SU-DHL-6 (cell line): ENCODE results near the gene UBAC2.

Source experiments
- H2AFZ ChIP-seq: fragments of 200-600 bp; sonication (generic); 2 replicates; pipeline ENCODE4 v1.6.1; 2014; ENCODE audit warnings: low read depth, mild to moderate bottlenecking, moderate library complexity, mixed read lengths, antibody characterized with exemption, low read length; ENCODE audit not compliant: severe bottlenecking
- H3F3A ChIP-seq: fragments of 200-600 bp; shearing (Covaris generic); 2 replicates; pipeline ENCODE4 v1.6.0; 2016; ENCODE audit warnings: antibody characterized with exemption, mild to moderate bottlenecking; ENCODE audit not compliant: insufficient read depth
- H3K27ac ChIP-seq: fragments of 200-600 bp; sonication (generic); 2 replicates; pipeline ENCODE4 v1.5.1; 2016; ENCODE audit warnings: low read depth, mild to moderate bottlenecking, low read length, moderate library complexity, mixed read lengths
- H3K27me3 ChIP-seq: fragments of 200-600 bp; sonication (generic), shearing (Covaris generic); 2 replicates; pipeline ENCODE4 v1.6.0; 2014; ENCODE audit warnings: mild to moderate bottlenecking, low read length
- H3K36me3 ChIP-seq: fragments of 200-600 bp; sonication (generic); 2 replicates; pipeline ENCODE4 v1.6.1; 2014; ENCODE audit warnings: mild to moderate bottlenecking, low read length, mixed read lengths
- H3K4me2 ChIP-seq: fragments of 300-600, 200-600 bp; shearing (Covaris generic), sonication (generic); 2 replicates; pipeline ENCODE4 v1.6.0; 2014; ENCODE audit warnings: low read length, low read depth, mild to moderate bottlenecking; ENCODE audit not compliant: poor library complexity, severe bottlenecking
- H3K4me3 ChIP-seq: fragments of 200-600 bp; sonication (generic); 2 replicates; pipeline ENCODE4 v1.5.1; 2014; ENCODE audit warnings: antibody characterized with exemption, low read length, mild to moderate bottlenecking, mixed read lengths; ENCODE audit not compliant: insufficient read depth, poor library complexity, severe bottlenecking
- H3K79me2 ChIP-seq: fragments of 200-600 bp; sonication (generic); 2 replicates; pipeline ENCODE4 v1.6.1; 2014; ENCODE audit warnings: mild to moderate bottlenecking, low read length, moderate library complexity; ENCODE audit not compliant: insufficient read depth
- H3K9ac ChIP-seq: fragments of 200-600 bp; sonication (generic); 2 replicates; pipeline ENCODE4 v1.7.0; 2014; ENCODE audit warnings: mild to moderate bottlenecking, low read length
- H3K9me2 ChIP-seq: fragments of 200-600 bp; sonication (generic); replicated peaks from 2 replicates; pipeline ENCODE4 v1.6.1; 2014; ENCODE audit warnings: low read length; ENCODE audit not compliant: insufficient read depth
- H3K9me3 ChIP-seq: fragments of 200-600 bp; sonication (generic); 2 replicates; pipeline ENCODE4 v1.6.1; 2014; ENCODE audit warnings: low read length, mixed read lengths; ENCODE audit not compliant: insufficient read depth
- H4K20me1 ChIP-seq: fragments of 200-600 bp; sonication (generic); 2 replicates; pipeline ENCODE4 v1.6.1; 2014; ENCODE audit warnings: low read depth, mild to moderate bottlenecking, antibody characterized with exemption, low read length, moderate library complexity, mixed read lengths
- CTCF ChIP-seq: fragments of 200-600 bp; sonication (generic); IDR thresholded peaks from one replicate; pipeline ENCODE4 v1.5.1; 2017; ENCODE audit warnings: antibody characterized with exemption, mild to moderate bottlenecking, low read length, moderate library complexity; ENCODE audit not compliant: insufficient read depth, poor library complexity, severe bottlenecking
- EZH2phosphoT487 ChIP-seq: fragments of 200-600 bp; sonication (generic), shearing (Covaris generic); conservative IDR thresholded peaks from 2 replicates; pipeline ENCODE4 v1.6.1; 2018; ENCODE audit warnings: mild to moderate bottlenecking, antibody characterized with exemption, low read length, moderate library complexity, mixed read lengths

UBAC2 gene

GRCh38 chr13:99271249-99271648, 70.6 kb downstream of the UBAC2 start:
- no peaks in the 10 kb centered on the region for H3K79me2 ChIP-seq
- no peaks in the 10 kb centered on the region for H3K9me2 ChIP-seq
- no peak overlapping the region for H3K4me2 ChIP-seq
- no peaks in the 10 kb centered on the region for H3K36me3 ChIP-seq
- no peak overlapping the region for H3K4me3 ChIP-seq
- no peaks in the 10 kb centered on the region for H3K9me3 ChIP-seq
- peaks cover 3% of the 10 kb centered on the region; the same call in 1 of the 2 replicates for H4K20me1 ChIP-seq
- no peaks in the 10 kb centered on the region for H3F3A ChIP-seq
- H3K27me3 ChIP-seq: no peaks in the 10 kb centered on the region
- no peak for TF ChIP-seq CTCF
- no peak for TF ChIP-seq EZH2phosphoT487
- no peak overlapping the region for H3K27ac ChIP-seq
- no peak overlapping the region for H3K9ac ChIP-seq
- H2AFZ ChIP-seq: no peak overlapping the region

DNA sequence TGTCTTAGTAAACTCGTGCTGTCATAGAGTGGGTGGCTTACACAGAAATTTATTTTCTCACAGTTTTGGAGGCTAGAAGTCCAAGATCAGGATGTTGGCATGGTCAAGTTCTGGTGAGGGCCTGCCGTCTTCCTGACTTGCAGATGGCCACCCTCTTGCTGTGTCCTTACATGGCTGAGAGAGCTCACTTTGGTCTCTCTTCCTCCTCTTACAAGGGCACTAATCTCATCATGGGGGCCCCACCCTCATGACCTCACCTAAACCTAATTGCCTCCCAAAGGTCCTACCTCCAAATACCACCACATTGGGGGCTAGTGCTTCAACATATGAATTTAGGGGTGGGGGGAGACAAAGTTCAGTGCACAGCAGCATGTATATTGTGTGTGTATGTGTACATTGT, 71.8 kb downstream of the UBAC2 start:
- no peaks in the 10 kb centered on the region for H3K27me3 ChIP-seq
- no peaks in the 10 kb centered on the region for H3K9me2 ChIP-seq
- peaks cover 3% of the 10 kb centered on the region; the same call in 1 of the 2 replicates for H4K20me1 ChIP-seq
- no peak overlapping the region for H2AFZ ChIP-seq
- H3K4me3 ChIP-seq: no peak overlapping the region
- H3K4me2 ChIP-seq: no peak overlapping the region
- no peak overlapping the region for H3K9ac ChIP-seq
- H3K9me3 ChIP-seq: no peaks in the 10 kb centered on the region
- H3K27ac ChIP-seq: no peak overlapping the region
- TF ChIP-seq EZH2phosphoT487: no peak
- TF ChIP-seq CTCF: no peak
- H3F3A ChIP-seq: no peaks in the 10 kb centered on the region
- H3K36me3 ChIP-seq: no peaks in the 10 kb centered on the region
- no peaks in the 10 kb centered on the region for H3K79me2 ChIP-seq

- H3K9me3 ChIP-seq: no peaks in the 10 kb centered on the region
- H3K36me3 ChIP-seq: no peaks in the 10 kb centered on the region
- H3K27me3 ChIP-seq: no peaks in the 10 kb centered on the region
- H3K79me2 ChIP-seq: no peaks in the 10 kb centered on the region
- H2AFZ ChIP-seq: no peak overlapping the region
- H4K20me1 ChIP-seq: peaks cover 3% of the 10 kb centered on the region; the same call in 1 of the 2 replicates
- no peak overlapping the region for H3K27ac ChIP-seq
- H3K9me2 ChIP-seq: no peaks in the 10 kb centered on the region
- no peaks in the 10 kb centered on the region for H3F3A ChIP-seq
- H3K4me3 ChIP-seq: no peak overlapping the region
- H3K4me2 ChIP-seq: no peak overlapping the region
- TF ChIP-seq CTCF: no peak
- no peak for TF ChIP-seq EZH2phosphoT487
- no peak overlapping the region for H3K9ac ChIP-seq
Observed at GRCh38 chr13:99273128-99273527, 72.5 kb downstream of the UBAC2 start.
